ENCODE results near the gene KCND2. TPM values are rescaled to one million over a fixed set of nuclear protein-coding genes. Genes with fewer than 3 reads are reported as not detected.
"Not testable (repeated sequence)": the region's sequence is repeated elsewhere in the genome, so short reads cannot be mapped to it uniquely, and the experiment has no call there.

KCND2 gene
- total RNA-seq, 1 donor from 2014 or later = 0.61 TPM

GRCh38 chr7:120680985-120681384 is 408.0 kb downstream of the KCND2 start:
- Histone ChIP-seq H3K4me3 (no peak overlapping the region), H3K36me3 (no peaks in the 10 kb centered on the region), H3K27me3 (no peaks in the 10 kb centered on the region), H3K27ac (no peak overlapping the region), H3K9me3 (no peaks in the 10 kb centered on the region), H3K4me1 (no peaks in the 10 kb centered on the region)
- TF ChIP-seq CTCF (IDR thresholded peaks at IDR 0.05) = no peak
- intact Hi-C loops (cut with DNase I) = no loop called here
- DNase-seq (no peak), ATAC-seq (no peak)

- intact Hi-C loops (cut with DNase I) = no loop called here
- DNase-seq (no peak), ATAC-seq (no peak)
- no peaks in the 10 kb centered on the region for H3K4me1 ChIP-seq
- H3K9me3 ChIP-seq = no peaks in the 10 kb centered on the region
- no peak for TF ChIP-seq CTCF (IDR thresholded peaks at IDR 0.05)
- no peaks in the 10 kb centered on the region for H3K27me3 ChIP-seq
- H3K4me3 ChIP-seq = no peak overlapping the region
- H3K36me3 ChIP-seq = no peaks in the 10 kb centered on the region
- no peak overlapping the region for H3K27ac ChIP-seq
These were observed 411.5 kb downstream of the KCND2 start for GRCh38 chr7:120684463-120684862.

GRCh38 chr7:120691915-120692314 is 418.9 kb downstream of the KCND2 start:
- H3K4me1 ChIP-seq = no peaks in the 10 kb centered on the region
- ATAC-seq = no peak
- no peaks in the 10 kb centered on the region for H3K36me3 ChIP-seq
- no peak overlapping the region for H3K27ac ChIP-seq
- no peak for DNase-seq
- H3K27me3 ChIP-seq = no peaks in the 10 kb centered on the region
- no peak for TF ChIP-seq CTCF (IDR thresholded peaks at IDR 0.05)
- no peak overlapping the region for H3K4me3 ChIP-seq
- H3K9me3 ChIP-seq = no peaks in the 10 kb centered on the region
- intact Hi-C loops (cut with DNase I) = no loop called here

- H3K9me3 ChIP-seq = no peaks in the 10 kb centered on the region
- intact Hi-C loops (cut with DNase I) = no loop called here
These were observed 422.9 kb downstream of the KCND2 start for GRCh38 chr7:120695848-120696247.

GRCh38 chr7:120700796-120701195 is 427.8 kb downstream of the KCND2 start:
- no peaks in the 10 kb centered on the region for H3K9me3 ChIP-seq
- DNase-seq (no peak), ATAC-seq (no peak)
- TF ChIP-seq CTCF (IDR thresholded peaks at IDR 0.05) = no peak
- intact Hi-C loops (cut with DNase I) = no loop called here
- H3K4me3 ChIP-seq = no peak overlapping the region
- no peaks in the 10 kb centered on the region for H3K36me3 ChIP-seq
- H3K27ac ChIP-seq = no peak overlapping the region
- H3K4me1 ChIP-seq = no peaks in the 10 kb centered on the region
- no peaks in the 10 kb centered on the region for H3K27me3 ChIP-seq

More at GRCh38 chr7:120695848-120696247, 422.9 kb downstream of the KCND2 start:
- TF ChIP-seq CTCF (IDR thresholded peaks at IDR 0.05) = no peak
- Histone ChIP-seq H3K4me1 (no peaks in the 10 kb centered on the region), H3K27me3 (no peaks in the 10 kb centered on the region), H3K36me3 (no peaks in the 10 kb centered on the region), H3K4me3 (no peak overlapping the region), H3K27ac (no peak overlapping the region)
- ATAC-seq (no peak), DNase-seq (no peak)

- H3K9me3 ChIP-seq; DNase-seq; H3K27ac ChIP-seq; H3K4me3 ChIP-seq; ATAC-seq; intact Hi-C loops (cut with DNase I); H3K27me3 ChIP-seq; H3K36me3 ChIP-seq; H3K4me1 ChIP-seq: not testable (repeated sequence)
These were observed 429.4 kb downstream of the KCND2 start for GRCh38 chr7:120702408-120702807.
